ENCODE results near the gene DNMBP. TPM values are rescaled to one million over a fixed set of nuclear protein-coding genes. Genes with fewer than 3 reads are reported as not detected.
A peak's percentile ranks its signal among the peaks of the same experiment; 100 is the strongest.

Gene DNMBP
- total RNA-seq, 1 experiment from 2014 or later = 39.3 TPM

DNA sequence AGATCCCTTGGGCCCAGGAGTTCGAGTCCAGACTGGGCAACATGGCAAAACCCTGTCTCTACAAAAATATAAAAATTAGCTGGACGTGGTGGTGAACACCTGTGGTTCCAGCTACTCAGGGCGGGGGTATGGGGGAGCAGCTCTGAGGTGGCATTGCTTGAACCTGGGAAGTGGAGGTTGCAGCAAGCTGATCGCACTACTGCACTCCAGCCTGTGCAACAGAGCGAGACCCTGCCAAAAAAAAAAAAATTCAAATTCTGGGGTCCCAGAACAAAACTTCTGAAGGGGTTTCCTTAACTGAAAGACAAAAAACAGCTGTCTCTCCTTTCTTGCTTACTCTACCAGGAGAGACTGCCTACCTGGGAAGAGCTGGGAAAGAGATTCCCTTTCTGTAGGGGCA is 27.0 kb downstream of the DNMBP start:
- no peak for TF ChIP-seq POLR2AphosphoS5 (IDR thresholded peaks at IDR 0.05; ENCODE audit: low read depth, low read length)
- TF ChIP-seq, protein P1, sequence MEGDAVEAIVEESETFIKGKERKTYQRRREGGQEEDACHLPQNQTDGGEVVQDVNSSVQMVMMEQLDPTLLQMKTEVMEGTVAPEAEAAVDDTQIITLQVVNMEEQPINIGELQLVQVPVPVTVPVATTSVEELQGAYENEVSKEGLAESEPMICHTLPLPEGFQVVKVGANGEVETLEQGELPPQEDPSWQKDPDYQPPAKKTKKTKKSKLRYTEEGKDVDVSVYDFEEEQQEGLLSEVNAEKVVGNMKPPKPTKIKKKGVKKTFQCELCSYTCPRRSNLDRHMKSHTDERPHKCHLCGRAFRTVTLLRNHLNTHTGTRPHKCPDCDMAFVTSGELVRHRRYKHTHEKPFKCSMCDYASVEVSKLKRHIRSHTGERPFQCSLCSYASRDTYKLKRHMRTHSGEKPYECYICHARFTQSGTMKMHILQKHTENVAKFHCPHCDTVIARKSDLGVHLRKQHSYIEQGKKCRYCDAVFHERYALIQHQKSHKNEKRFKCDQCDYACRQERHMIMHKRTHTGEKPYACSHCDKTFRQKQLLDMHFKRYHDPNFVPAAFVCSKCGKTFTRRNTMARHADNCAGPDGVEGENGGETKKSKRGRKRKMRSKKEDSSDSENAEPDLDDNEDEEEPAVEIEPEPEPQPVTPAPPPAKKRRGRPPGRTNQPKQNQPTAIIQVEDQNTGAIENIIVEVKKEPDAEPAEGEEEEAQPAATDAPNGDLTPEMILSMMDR (IDR thresholded peaks at IDR 0.05) = no peak
- CTCF ChIA-PET = interaction anchor here (0.7 kb wide), 1 partner anchor 153 kb away, joined by 4 read pairs; no protein-coding TSS in a partner anchor
- peak overlapping the region; percentile 90 for H3K27ac ChIP-seq (ENCODE audit: low read length)
- in situ Hi-C loops (cut with HindIII; ENCODE audit: low pct_unique_long_range_greater_than_20kb, low sequenced_read_pairs) = no loop called here
- no TSS peak for BruUV-seq (replicated peaks)
- DNase-seq (ENCODE audit: low read depth, low spot score) = no peak
- ATAC-seq = no peak
- intact Hi-C loops (cut with micrococcal nuclease; ENCODE audit: unreplicated experiment) = no loop called here
- POLR2A ChIA-PET = no interaction called here
- no peaks in the 10 kb centered on the region for H3K9me3 ChIP-seq (ENCODE audit: control insufficient read depth, insufficient read depth, low read depth, low read length)
- H3K36me3 ChIP-seq (ENCODE audit: control insufficient read depth, insufficient read depth, low read length) = no peaks in the 10 kb centered on the region
- peaks cover 61% of the 10 kb centered on the region for H3K4me1 ChIP-seq (ENCODE audit: control insufficient read depth, insufficient read depth, low read length)
- H3K27me3 ChIP-seq (ENCODE audit: control insufficient read depth, insufficient read depth, low read length) = no peaks in the 10 kb centered on the region
- H3K4me3 ChIP-seq (ENCODE audit: low read depth in 2 of 2, low read length in 2 of 2) = peak overlapping the region in 1 of 2 experiments; percentile 44; a peak in 2 of 4 replicates

DNA sequence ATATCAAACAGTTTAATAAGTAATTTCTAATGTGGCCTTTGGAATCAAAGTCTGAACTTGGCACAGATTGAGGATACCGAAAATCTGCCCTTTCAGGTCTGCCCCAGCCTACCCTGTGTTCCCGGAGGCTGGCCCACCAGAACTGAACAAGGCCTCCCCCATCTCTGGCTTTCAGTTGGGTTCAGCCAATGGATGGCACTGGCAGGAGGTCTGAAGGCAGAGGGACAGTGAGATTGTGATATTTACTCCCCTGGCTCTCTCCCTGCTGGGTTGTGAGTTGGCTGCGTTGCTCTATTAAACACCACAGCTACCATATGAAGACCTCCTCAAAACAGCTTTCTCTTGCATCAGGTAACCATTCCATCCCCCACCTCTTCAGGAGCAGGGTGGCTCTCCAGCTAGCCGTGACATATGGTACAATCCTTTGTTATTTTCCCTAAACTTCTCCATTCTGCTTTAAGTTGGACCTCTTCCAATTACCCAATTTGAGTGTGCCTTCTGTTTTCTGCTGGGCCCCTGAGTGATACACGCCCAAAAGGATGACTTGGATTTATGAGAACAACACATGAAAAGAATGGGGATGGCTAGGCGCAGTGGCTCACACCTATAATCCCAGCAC is 28.1 kb downstream of the DNMBP start:
- ATAC-seq (no peak), DNase-seq (ENCODE audit: low read depth, low spot score) (no peak)
- no TSS peak for BruUV-seq (replicated peaks)
- Histone ChIP-seq H3K9me3 (ENCODE audit: control insufficient read depth, insufficient read depth, low read depth, low read length) (no peaks in the 10 kb centered on the region), H3K4me3 (ENCODE audit: low read depth in 2 of 2, low read length in 2 of 2) (no peak overlapping the region), H3K27ac (ENCODE audit: low read length) (peak overlapping the region; percentile 30), H3K36me3 (ENCODE audit: control insufficient read depth, insufficient read depth, low read length) (no peaks in the 10 kb centered on the region), H3K4me1 (ENCODE audit: control insufficient read depth, insufficient read depth, low read length) (peaks cover 71% of the 10 kb centered on the region), H3K27me3 (ENCODE audit: control insufficient read depth, insufficient read depth, low read length) (no peaks in the 10 kb centered on the region)
- CTCF ChIA-PET = interaction anchor here (0.6 kb wide), 1 partner anchor 8 kb away, joined by 5 read pairs; no protein-coding TSS in a partner anchor
- in situ Hi-C loops (cut with HindIII; ENCODE audit: low pct_unique_long_range_greater_than_20kb, low sequenced_read_pairs) (no loop called here), intact Hi-C loops (cut with micrococcal nuclease; ENCODE audit: unreplicated experiment) (no loop called here)
- TF ChIP-seq, protein P1 (IDR thresholded peaks at IDR 0.05) = no peak
- TF ChIP-seq, protein P2, sequence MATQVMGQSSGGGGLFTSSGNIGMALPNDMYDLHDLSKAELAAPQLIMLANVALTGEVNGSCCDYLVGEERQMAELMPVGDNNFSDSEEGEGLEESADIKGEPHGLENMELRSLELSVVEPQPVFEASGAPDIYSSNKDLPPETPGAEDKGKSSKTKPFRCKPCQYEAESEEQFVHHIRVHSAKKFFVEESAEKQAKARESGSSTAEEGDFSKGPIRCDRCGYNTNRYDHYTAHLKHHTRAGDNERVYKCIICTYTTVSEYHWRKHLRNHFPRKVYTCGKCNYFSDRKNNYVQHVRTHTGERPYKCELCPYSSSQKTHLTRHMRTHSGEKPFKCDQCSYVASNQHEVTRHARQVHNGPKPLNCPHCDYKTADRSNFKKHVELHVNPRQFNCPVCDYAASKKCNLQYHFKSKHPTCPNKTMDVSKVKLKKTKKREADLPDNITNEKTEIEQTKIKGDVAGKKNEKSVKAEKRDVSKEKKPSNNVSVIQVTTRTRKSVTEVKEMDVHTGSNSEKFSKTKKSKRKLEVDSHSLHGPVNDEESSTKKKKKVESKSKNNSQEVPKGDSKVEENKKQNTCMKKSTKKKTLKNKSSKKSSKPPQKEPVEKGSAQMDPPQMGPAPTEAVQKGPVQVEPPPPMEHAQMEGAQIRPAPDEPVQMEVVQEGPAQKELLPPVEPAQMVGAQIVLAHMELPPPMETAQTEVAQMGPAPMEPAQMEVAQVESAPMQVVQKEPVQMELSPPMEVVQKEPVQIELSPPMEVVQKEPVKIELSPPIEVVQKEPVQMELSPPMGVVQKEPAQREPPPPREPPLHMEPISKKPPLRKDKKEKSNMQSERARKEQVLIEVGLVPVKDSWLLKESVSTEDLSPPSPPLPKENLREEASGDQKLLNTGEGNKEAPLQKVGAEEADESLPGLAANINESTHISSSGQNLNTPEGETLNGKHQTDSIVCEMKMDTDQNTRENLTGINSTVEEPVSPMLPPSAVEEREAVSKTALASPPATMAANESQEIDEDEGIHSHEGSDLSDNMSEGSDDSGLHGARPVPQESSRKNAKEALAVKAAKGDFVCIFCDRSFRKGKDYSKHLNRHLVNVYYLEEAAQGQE (IDR thresholded peaks at IDR 0.05; ENCODE audit: insufficient read depth in 1 of 2, low read depth in 2 of 2, low read length in 1 of 2) = no peak
- TF ChIP-seq SIN3A (IDR thresholded peaks at IDR 0.05; ENCODE audit: borderline replicate concordance, insufficient read depth, low read depth, low read length) (no peak), TCF7L2 (IDR thresholded peaks at IDR 0.05; ENCODE audit: low read depth, low read length) (no peak)
- POLR2A ChIA-PET = interaction anchor here (0.5 to 0.6 kb wide), 2 partner anchors 16 to 125 kb away, joined by 3 read pairs; no protein-coding TSS in a partner anchor

Measured in Panc1 (cell line).